SK-N-SH (cell line): ENCODE data around the gene ROR2. TPM values are rescaled to one million over a fixed set of nuclear protein-coding genes. Genes with fewer than 3 reads are reported as not detected.

Experiments
- CTCF ChIA-PET: fragments of 300-600, 350-600 bp; formaldehyde crosslinking; extraction: SDS; loops from one replicate; lab custom pipeline; 2021; lab: Yijun Ruan, JAX
- POLR2A ChIA-PET: fragments of 350-600 bp; sonication (Branson Sonifier 250); formaldehyde crosslinking; extraction: SDS; loops from one replicate; lab custom pipeline; 2020; ENCODE audit warnings: antibody characterized with exemption, inconsistent platforms; lab: Yijun Ruan, JAX
- DNase-seq: peaks from one replicate; pipeline ENCODE4 v3.0.0; 2012
- H2AFZ ChIP-seq: fragments of 200-600 bp; sonication (generic); 2 replicates; pipeline ENCODE4 v1.8.1; 2016; ENCODE audit warnings: antibody characterized with exemption, mild to moderate bottlenecking, low read depth
- H3F3A ChIP-seq: fragments of 200-600 bp; sonication (generic); replicated peaks from 2 replicates; pipeline ENCODE3; 2016; ENCODE audit warnings: antibody characterized with exemption, mild to moderate bottlenecking; ENCODE audit not compliant: insufficient read depth
- H3K27ac ChIP-seq, 2 experiments: fragments of 200-500 bp in 1 of 2; fragments of 200-600 bp in 1 of 2; sonication (Bioruptor generic) in 1 of 2; sonication (generic), shearing (Covaris generic) in 1 of 2; 2 replicates each; pipeline versions ENCODE4 v1.5.1 to v1.6.1; 2014 to 2016; ENCODE audit warnings: low read depth in 2 of 2, inconsistent platforms in 1 of 2, low read length in 1 of 2, mild to moderate bottlenecking in 1 of 2, mixed read lengths in 1 of 2
- H3K27me3 ChIP-seq: fragments of 200-600 bp; sonication (generic), shearing (Covaris generic); 2 replicates; pipeline ENCODE4 v1.6.1; 2016; ENCODE audit warnings: mixed run types; ENCODE audit not compliant: insufficient read depth
- H3K36me3 ChIP-seq, 2 experiments: fragments of 200-500 bp in 1 of 2; fragments of 200-600 bp in 1 of 2; sonication (Bioruptor generic) in 1 of 2; sonication (generic) in 1 of 2; replicated peaks in 1 of 2; 2 replicates each; pipeline versions ENCODE3 to v1.5.1; 2014 to 2016; ENCODE audit warnings: low read length in 1 of 2, mild to moderate bottlenecking in 1 of 2; ENCODE audit not compliant: insufficient read depth in 2 of 2, control insufficient read depth in 1 of 2
- H3K4me1 ChIP-seq, 2 experiments: fragments of 200-500 bp in 1 of 2; fragments of 200-600 bp in 1 of 2; sonication (Bioruptor generic) in 1 of 2; sonication (generic), shearing (Covaris generic) in 1 of 2; 2 replicates each; pipeline versions ENCODE4 v1.5.1 to v1.6.1; 2014 to 2016; ENCODE audit warnings: low read depth in 1 of 2, low read length in 1 of 2, mixed run types in 1 of 2; ENCODE audit not compliant: insufficient read depth in 2 of 2, control insufficient read depth in 1 of 2
- H3K4me2 ChIP-seq: fragments of 200-600 bp; sonication (generic), shearing (Covaris generic); 2 replicates; pipeline ENCODE4 v1.6.1; 2017; ENCODE audit warnings: mixed run types
- H3K4me3 ChIP-seq, 2 experiments: fragments of 200-500 bp in 1 of 2; fragments of 200-600 bp in 1 of 2; sonication (Bioruptor generic) in 1 of 2; sonication (generic), shearing (Covaris generic) in 1 of 2; 2 replicates each; pipeline versions ENCODE4 v1.5.1 to v1.8.1; 2014 to 2016; ENCODE audit warnings: low read depth in 2 of 2, inconsistent platforms in 1 of 2, low read length in 1 of 2, mild to moderate bottlenecking in 1 of 2, mixed read lengths in 1 of 2, moderate library complexity in 1 of 2
- H3K79me2 ChIP-seq: fragments of 200-600 bp; sonication (generic); 2 replicates; pipeline ENCODE4 v1.8.1; 2017; ENCODE audit warnings: mild to moderate bottlenecking; ENCODE audit not compliant: insufficient read depth
- H3K9ac ChIP-seq: fragments of 200-600 bp; sonication (generic); 2 replicates; pipeline ENCODE4 v1.6.1; 2017; ENCODE audit warnings: mixed run types
- H3K9me2 ChIP-seq: fragments of 200-600 bp; sonication (generic); 2 replicates; pipeline ENCODE4 v1.6.1; 2017; ENCODE audit warnings: mixed run types
- H3K9me3 ChIP-seq: fragments of 200-600 bp; sonication (generic); 2 replicates; pipeline ENCODE4 v1.6.1; 2017; ENCODE audit warnings: mixed run types, mild to moderate bottlenecking, moderate library complexity
- H4K20me1 ChIP-seq: fragments of 200-600 bp; sonication (generic); 2 replicates; pipeline ENCODE4 v1.6.1; 2017; ENCODE audit warnings: mild to moderate bottlenecking, mixed run types; ENCODE audit not compliant: insufficient read depth
- CHD2 ChIP-seq: fragments of 150-350 bp; IDR thresholded peaks from 2 replicates; pipeline ENCODE4 v1.6.1; 2018; ENCODE audit warnings: low read length; ENCODE audit not compliant: partially characterized antibody
- EP300 ChIP-seq, 2 experiments: IDR thresholded peaks; 2 replicates each; pipeline versions ENCODE4 v1.4.0 to v1.6.1; 2012; ENCODE audit warnings: borderline replicate concordance in 1 of 2, low read depth in 1 of 2, low read length in 1 of 2
- EZH2phosphoT487 ChIP-seq: fragments of 200-600 bp; sonication (generic); IDR thresholded peaks from 2 replicates; pipeline ENCODE4 v1.6.1; 2017; ENCODE audit warnings: low read depth, mixed run types, mild to moderate bottlenecking, antibody characterized with exemption, moderate library complexity, borderline replicate concordance
- FOXJ3 ChIP-seq: sonication (generic); formaldehyde crosslinking; IDR thresholded peaks from 2 replicates; pipeline ENCODE4 v1.5.1; 2020; ENCODE audit warnings: mild to moderate bottlenecking, missing genetic modification reagents
- FOXM1 ChIP-seq: IDR thresholded peaks from 2 replicates; pipeline ENCODE4 v1.4.0; 2012; ENCODE audit warnings: low read depth, mild to moderate bottlenecking
- GABPA ChIP-seq: IDR thresholded peaks from 2 replicates; pipeline ENCODE4 v1.4.0; 2012; ENCODE audit warnings: low read depth, mild to moderate bottlenecking
- JUND ChIP-seq: IDR thresholded peaks from 2 replicates; pipeline ENCODE4 v1.4.0; 2012
- MEF2A ChIP-seq: IDR thresholded peaks from 2 replicates; pipeline ENCODE4 v1.4.0; 2012; ENCODE audit warnings: low read depth, borderline replicate concordance
- MXI1 ChIP-seq: IDR thresholded peaks from 2 replicates; pipeline ENCODE4 v1.6.1; 2012; ENCODE audit warnings: mild to moderate bottlenecking, low read depth, low read length, improper control_type of control experiment
- NFIC ChIP-seq: IDR thresholded peaks from 2 replicates; pipeline ENCODE4 v1.4.0; 2012; ENCODE audit warnings: borderline replicate concordance
- POLR2AphosphoS5 ChIP-seq: IDR thresholded peaks from 2 replicates; pipeline ENCODE4 v1.6.1; 2012; ENCODE audit warnings: low read depth, low read length
- RAD21 ChIP-seq: IDR thresholded peaks from 2 replicates; pipeline ENCODE4 v1.6.1; 2012; ENCODE audit warnings: mild to moderate bottlenecking, low read length
- RCOR1 ChIP-seq: fragments of 150-350 bp; IDR thresholded peaks from 2 replicates; pipeline ENCODE4 v1.6.1; 2017; ENCODE audit warnings: antibody characterized with exemption, low read length
- TAF1 ChIP-seq: IDR thresholded peaks from 2 replicates; pipeline ENCODE4 v1.6.1; 2012; ENCODE audit warnings: low read depth, mild to moderate bottlenecking, low read length, moderate library complexity, borderline replicate concordance
- TEAD4 ChIP-seq: IDR thresholded peaks from 2 replicates; pipeline ENCODE4 v1.4.0; 2012; ENCODE audit warnings: mild to moderate bottlenecking, borderline replicate concordance; ENCODE audit not compliant: insufficient read depth
- WGBS: methylation state at CpG from one replicate; pipeline ENCODE4 v1.1.6; 2017; ENCODE audit warnings: low lambda C conversion rate; 5-methylcytosine and 5-hydroxymethylcytosine counted together
- polyA plus RNA-seq, 3 experiments: library from polyadenylated mRNA; depleted of rRNA; stranded (reverse); fragments of >200 nt; gene quantifications; 2 replicates each; pipeline ENCODE4 v1.2.3, GENCODE V29; 2012
- TF ChIP-seq, protein P1 (sequence below): IDR thresholded peaks from 2 replicates; pipeline ENCODE4 v1.6.1; 2012; ENCODE audit warnings: mild to moderate bottlenecking, low read depth, low read length, moderate library complexity
- TF ChIP-seq, protein P2 (sequence below): IDR thresholded peaks from 2 replicates; pipeline ENCODE4 v1.4.0; 2012; ENCODE audit warnings: low read depth, borderline replicate concordance

ROR2 gene
- polyA plus RNA-seq, 1 of the 3 experiments (the other 2 are of a cell fraction): 0.43 TPM

DNA sequence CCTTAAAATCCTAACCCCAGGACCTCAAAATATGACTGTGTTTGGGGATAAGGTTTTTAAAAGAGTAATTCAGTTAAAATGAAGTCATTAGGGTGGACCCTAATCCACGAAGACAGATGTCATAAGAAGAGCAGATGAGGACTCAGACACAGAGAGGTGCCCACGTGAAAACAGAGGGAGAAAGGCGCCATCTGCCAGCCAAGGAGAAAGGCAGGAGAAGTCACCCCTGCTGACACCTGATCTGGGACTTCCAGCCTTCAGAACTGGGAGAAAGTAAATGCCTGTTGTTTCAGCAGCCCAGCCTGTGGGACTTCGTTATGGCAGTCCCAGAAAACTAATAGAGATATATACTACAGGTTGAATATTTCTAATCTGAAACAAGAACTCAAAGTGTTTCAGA, 67.4 kb downstream of the ROR2 start:
- H3K4me3 ChIP-seq: no peak overlapping the region
- no peak for DNase-seq
- H3K27me3 ChIP-seq: no peaks in the 10 kb centered on the region
- H3F3A ChIP-seq: no peaks in the 10 kb centered on the region
- no peaks in the 10 kb centered on the region for H3K79me2 ChIP-seq
- H4K20me1 ChIP-seq: no peaks in the 10 kb centered on the region
- H3K36me3 ChIP-seq: no peaks in the 10 kb centered on the region
- no peak overlapping the region for H3K4me2 ChIP-seq
- H3K9ac ChIP-seq: no peak overlapping the region
- H3K4me1 ChIP-seq: peaks cover 0 to 16% of the 10 kb centered on the region in 2 experiments; a peak in 1 of 4 replicates
- POLR2A ChIA-PET: no interaction called here
- CTCF ChIA-PET: interaction anchor here (1.0 kb wide), 1 partner anchor 54 kb away, joined by 3 read pairs; no protein-coding TSS in a partner anchor
- TF ChIP-seq, protein P1, sequence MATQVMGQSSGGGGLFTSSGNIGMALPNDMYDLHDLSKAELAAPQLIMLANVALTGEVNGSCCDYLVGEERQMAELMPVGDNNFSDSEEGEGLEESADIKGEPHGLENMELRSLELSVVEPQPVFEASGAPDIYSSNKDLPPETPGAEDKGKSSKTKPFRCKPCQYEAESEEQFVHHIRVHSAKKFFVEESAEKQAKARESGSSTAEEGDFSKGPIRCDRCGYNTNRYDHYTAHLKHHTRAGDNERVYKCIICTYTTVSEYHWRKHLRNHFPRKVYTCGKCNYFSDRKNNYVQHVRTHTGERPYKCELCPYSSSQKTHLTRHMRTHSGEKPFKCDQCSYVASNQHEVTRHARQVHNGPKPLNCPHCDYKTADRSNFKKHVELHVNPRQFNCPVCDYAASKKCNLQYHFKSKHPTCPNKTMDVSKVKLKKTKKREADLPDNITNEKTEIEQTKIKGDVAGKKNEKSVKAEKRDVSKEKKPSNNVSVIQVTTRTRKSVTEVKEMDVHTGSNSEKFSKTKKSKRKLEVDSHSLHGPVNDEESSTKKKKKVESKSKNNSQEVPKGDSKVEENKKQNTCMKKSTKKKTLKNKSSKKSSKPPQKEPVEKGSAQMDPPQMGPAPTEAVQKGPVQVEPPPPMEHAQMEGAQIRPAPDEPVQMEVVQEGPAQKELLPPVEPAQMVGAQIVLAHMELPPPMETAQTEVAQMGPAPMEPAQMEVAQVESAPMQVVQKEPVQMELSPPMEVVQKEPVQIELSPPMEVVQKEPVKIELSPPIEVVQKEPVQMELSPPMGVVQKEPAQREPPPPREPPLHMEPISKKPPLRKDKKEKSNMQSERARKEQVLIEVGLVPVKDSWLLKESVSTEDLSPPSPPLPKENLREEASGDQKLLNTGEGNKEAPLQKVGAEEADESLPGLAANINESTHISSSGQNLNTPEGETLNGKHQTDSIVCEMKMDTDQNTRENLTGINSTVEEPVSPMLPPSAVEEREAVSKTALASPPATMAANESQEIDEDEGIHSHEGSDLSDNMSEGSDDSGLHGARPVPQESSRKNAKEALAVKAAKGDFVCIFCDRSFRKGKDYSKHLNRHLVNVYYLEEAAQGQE: no peak
- TF ChIP-seq TEAD4 (no peak), MXI1 (no peak), RAD21 (peak; percentile 52)
- H3K9me3 ChIP-seq: no peaks in the 10 kb centered on the region
- 29% methylated on average over 4 of the region's 4 CpGs for WGBS
- H2AFZ ChIP-seq: no peak overlapping the region
- no peak overlapping the region for H3K27ac ChIP-seq
- no peaks in the 10 kb centered on the region for H3K9me2 ChIP-seq

DNA sequence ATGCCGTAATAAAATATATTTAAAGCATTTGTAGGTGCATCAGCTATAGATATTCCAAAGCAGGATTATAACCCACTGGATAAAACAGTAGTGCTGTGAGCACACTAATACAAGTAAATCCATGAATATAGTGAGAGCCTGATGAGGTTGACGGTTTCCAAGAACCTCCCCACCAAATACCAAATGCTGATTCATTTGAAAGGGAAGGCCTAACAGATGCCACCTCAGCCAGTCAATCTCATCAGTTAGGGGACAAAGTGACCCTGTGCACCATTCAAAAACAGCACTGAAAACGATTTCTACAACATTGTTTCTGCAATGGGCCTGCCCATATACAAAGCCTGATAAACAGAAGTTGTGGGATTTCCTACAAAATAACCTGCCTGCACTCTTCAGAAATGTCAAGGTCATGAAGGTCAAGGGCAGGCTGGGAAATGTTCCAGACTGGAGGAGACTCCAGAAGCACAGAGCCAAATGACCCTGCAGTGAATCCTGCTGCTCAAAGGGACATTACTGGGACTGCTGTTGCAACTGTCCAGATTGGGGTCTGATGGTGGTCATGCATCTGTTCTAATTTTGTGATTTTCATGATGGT, 69.6 kb downstream of the ROR2 start:
- POLR2A ChIA-PET: no interaction called here

More for the DNA sequence above, 69.6 kb downstream of the ROR2 start:
- no peaks in the 10 kb centered on the region for H3K9me3 ChIP-seq
- no peaks in the 10 kb centered on the region for H3K27me3 ChIP-seq
- H3K4me1 ChIP-seq: peaks cover 0 to 16% of the 10 kb centered on the region in 2 experiments; a peak in 1 of 4 replicates
- CTCF ChIA-PET: interaction anchor here (0.8 to 1.1 kb wide), 2 partner anchors 9 to 105 kb away, joined by 3 to 4 read pairs; no protein-coding TSS in a partner anchor
- H3K4me3 ChIP-seq: no peak overlapping the region
- no peaks in the 10 kb centered on the region for H3K36me3 ChIP-seq
- H3K27ac ChIP-seq: no peak overlapping the region
- no peaks in the 10 kb centered on the region for H3K79me2 ChIP-seq
- DNase-seq: no peak
- no peak overlapping the region for H2AFZ ChIP-seq
- 52% methylated on average over 3 of the region's 3 CpGs for WGBS
- H3K9ac ChIP-seq: no peak overlapping the region
- H3F3A ChIP-seq: no peaks in the 10 kb centered on the region
- TF ChIP-seq RAD21: no peak
- no peak for TF ChIP-seq EP300 (IDR thresholded peaks at IDR 0.05; ENCODE audit: borderline replicate concordance in 1 of 2, low read depth in 1 of 2, low read length in 1 of 2)
- TF ChIP-seq GABPA: no peak
- TF ChIP-seq RCOR1: no peak
- no peak for TF ChIP-seq JUND
- no peak for TF ChIP-seq MEF2A
- no peak for TF ChIP-seq NFIC
- TF ChIP-seq FOXJ3: no peak
- TF ChIP-seq, protein P2, sequence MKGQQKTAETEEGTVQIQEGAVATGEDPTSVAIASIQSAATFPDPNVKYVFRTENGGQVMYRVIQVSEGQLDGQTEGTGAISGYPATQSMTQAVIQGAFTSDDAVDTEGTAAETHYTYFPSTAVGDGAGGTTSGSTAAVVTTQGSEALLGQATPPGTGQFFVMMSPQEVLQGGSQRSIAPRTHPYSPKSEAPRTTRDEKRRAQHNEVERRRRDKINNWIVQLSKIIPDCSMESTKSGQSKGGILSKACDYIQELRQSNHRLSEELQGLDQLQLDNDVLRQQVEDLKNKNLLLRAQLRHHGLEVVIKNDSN: no peak
- TF ChIP-seq CHD2: no peak
- no peak for TF ChIP-seq TAF1
- TF ChIP-seq EZH2phosphoT487: no peak
- no peak for TF ChIP-seq FOXM1
- TF ChIP-seq POLR2AphosphoS5: no peak
- H3K9me2 ChIP-seq: no peaks in the 10 kb centered on the region
- no peaks in the 10 kb centered on the region for H4K20me1 ChIP-seq
- no peak overlapping the region for H3K4me2 ChIP-seq
